Measurements from ENCODE around the gene KIAA0040.

KIAA0040 gene

GRCh38 chr1:175207971-175208370 is 15.4 kb upstream of the KIAA0040 start (continued):
- TF ChIP-seq ZNF76 (tag by site-specific recombination; IDR thresholded peaks at IDR 0.05; ENCODE audit: borderline replicate concordance, low read depth) = 0 out of 2 replicates have a peak, but pooled peaks have one; percentile 30
- peak; percentile 83 for TF ChIP-seq FEZF1 (tag by site-specific recombination; IDR thresholded peaks at IDR 0.05)
- no peak for TF ChIP-seq ZNF266 (tag by site-specific recombination; IDR thresholded peaks at IDR 0.05; ENCODE audit: low read depth)
- TF ChIP-seq ZBTB7A (tag by site-specific recombination; IDR thresholded peaks at IDR 0.05; ENCODE audit: low read depth) = 0 out of 2 replicates have a peak, but pooled peaks have one; percentile 37
- 0 out of 2 replicates have a peak, but pooled peaks have one; percentile 26 for TF ChIP-seq ZEB2 (tag by site-specific recombination; IDR thresholded peaks at IDR 0.05)
- peak; percentile 90 for TF ChIP-seq OSR2 (tag by site-specific recombination; IDR thresholded peaks at IDR 0.05)
- TF ChIP-seq, protein P1, sequence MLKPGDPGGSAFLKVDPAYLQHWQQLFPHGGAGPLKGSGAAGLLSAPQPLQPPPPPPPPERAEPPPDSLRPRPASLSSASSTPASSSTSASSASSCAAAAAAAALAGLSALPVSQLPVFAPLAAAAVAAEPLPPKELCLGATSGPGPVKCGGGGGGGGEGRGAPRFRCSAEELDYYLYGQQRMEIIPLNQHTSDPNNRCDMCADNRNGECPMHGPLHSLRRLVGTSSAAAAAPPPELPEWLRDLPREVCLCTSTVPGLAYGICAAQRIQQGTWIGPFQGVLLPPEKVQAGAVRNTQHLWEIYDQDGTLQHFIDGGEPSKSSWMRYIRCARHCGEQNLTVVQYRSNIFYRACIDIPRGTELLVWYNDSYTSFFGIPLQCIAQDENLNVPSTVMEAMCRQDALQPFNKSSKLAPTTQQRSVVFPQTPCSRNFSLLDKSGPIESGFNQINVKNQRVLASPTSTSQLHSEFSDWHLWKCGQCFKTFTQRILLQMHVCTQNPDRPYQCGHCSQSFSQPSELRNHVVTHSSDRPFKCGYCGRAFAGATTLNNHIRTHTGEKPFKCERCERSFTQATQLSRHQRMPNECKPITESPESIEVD (tag by site-specific recombination; IDR thresholded peaks at IDR 0.05) = peak; percentile 67
- TF ChIP-seq, protein P2, sequence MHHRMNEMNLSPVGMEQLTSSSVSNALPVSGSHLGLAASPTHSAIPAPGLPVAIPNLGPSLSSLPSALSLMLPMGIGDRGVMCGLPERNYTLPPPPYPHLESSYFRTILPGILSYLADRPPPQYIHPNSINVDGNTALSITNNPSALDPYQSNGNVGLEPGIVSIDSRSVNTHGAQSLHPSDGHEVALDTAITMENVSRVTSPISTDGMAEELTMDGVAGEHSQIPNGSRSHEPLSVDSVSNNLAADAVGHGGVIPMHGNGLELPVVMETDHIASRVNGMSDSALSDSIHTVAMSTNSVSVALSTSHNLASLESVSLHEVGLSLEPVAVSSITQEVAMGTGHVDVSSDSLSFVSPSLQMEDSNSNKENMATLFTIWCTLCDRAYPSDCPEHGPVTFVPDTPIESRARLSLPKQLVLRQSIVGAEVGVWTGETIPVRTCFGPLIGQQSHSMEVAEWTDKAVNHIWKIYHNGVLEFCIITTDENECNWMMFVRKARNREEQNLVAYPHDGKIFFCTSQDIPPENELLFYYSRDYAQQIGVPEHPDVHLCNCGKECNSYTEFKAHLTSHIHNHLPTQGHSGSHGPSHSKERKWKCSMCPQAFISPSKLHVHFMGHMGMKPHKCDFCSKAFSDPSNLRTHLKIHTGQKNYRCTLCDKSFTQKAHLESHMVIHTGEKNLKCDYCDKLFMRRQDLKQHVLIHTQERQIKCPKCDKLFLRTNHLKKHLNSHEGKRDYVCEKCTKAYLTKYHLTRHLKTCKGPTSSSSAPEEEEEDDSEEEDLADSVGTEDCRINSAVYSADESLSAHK (tag by site-specific recombination; IDR thresholded peaks at IDR 0.05) = peak; percentile 38; the same call in 1 of the 2 replicates
- TF ChIP-seq IKZF3 (tag by site-specific recombination; IDR thresholded peaks at IDR 0.05) = 0 out of 2 replicates have a peak, but pooled peaks have one; percentile 15
- no peak for TF ChIP-seq MEIS1 (CRISPR knock-in tag; IDR thresholded peaks at IDR 0.05; ENCODE audit: borderline replicate concordance)
- 0 out of 2 replicates have a peak, but pooled peaks have one; percentile 19 for TF ChIP-seq YY1 (tag by site-specific recombination; IDR thresholded peaks at IDR 0.05)
- TF ChIP-seq WT1 (tag by site-specific recombination; IDR thresholded peaks at IDR 0.05) = peak; percentile 66; the same call in 1 of the 2 replicates
- no peak for TF ChIP-seq ZNF302 (tag by site-specific recombination; IDR thresholded peaks at IDR 0.05; ENCODE audit: low read depth)
- TF ChIP-seq SCRT1 (tag by site-specific recombination; IDR thresholded peaks at IDR 0.05; ENCODE audit: borderline replicate concordance) = no peak
- TF ChIP-seq ZFHX2 (tag by site-specific recombination; conservative IDR thresholded peaks at IDR 0.05) = 0 out of 2 replicates have a peak, but pooled peaks have one; percentile 7
- TF ChIP-seq GLI2 (tag by site-specific recombination; IDR thresholded peaks at IDR 0.05; ENCODE audit: borderline replicate concordance, low read depth) = peak; percentile 16; the same call in 1 of the 2 replicates
- peak; percentile 41; the same call in 1 of the 2 replicates for TF ChIP-seq ZNF366 (tag by site-specific recombination; conservative IDR thresholded peaks at IDR 0.05)

DNA sequence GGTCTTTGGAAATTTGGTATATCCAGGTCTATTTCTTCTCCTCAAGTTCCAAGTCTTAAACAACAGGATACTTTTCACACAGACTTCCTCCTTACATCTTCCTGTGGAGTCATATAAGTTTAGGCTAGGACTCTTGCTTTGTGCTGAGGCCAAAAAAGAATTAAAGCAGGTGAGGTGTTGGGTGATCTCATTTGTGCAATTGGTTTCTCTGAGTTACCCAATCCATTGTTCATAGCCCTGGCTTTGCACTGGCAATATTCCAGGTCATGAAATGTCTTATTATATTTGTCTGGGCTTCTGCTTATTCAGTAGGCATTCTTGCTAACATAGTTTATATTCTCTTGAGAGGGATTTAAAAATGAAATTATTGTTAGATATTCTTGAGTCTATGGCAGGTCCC is 14.1 kb upstream of the KIAA0040 start:
- ChIA-PET POLR2A (no interaction called here), CTCF (interaction anchor here (1.1 kb wide), 1 partner anchor 82 kb away, joined by 3 read pairs; no protein-coding TSS in a partner anchor)
- TF ChIP-seq, protein P3, sequence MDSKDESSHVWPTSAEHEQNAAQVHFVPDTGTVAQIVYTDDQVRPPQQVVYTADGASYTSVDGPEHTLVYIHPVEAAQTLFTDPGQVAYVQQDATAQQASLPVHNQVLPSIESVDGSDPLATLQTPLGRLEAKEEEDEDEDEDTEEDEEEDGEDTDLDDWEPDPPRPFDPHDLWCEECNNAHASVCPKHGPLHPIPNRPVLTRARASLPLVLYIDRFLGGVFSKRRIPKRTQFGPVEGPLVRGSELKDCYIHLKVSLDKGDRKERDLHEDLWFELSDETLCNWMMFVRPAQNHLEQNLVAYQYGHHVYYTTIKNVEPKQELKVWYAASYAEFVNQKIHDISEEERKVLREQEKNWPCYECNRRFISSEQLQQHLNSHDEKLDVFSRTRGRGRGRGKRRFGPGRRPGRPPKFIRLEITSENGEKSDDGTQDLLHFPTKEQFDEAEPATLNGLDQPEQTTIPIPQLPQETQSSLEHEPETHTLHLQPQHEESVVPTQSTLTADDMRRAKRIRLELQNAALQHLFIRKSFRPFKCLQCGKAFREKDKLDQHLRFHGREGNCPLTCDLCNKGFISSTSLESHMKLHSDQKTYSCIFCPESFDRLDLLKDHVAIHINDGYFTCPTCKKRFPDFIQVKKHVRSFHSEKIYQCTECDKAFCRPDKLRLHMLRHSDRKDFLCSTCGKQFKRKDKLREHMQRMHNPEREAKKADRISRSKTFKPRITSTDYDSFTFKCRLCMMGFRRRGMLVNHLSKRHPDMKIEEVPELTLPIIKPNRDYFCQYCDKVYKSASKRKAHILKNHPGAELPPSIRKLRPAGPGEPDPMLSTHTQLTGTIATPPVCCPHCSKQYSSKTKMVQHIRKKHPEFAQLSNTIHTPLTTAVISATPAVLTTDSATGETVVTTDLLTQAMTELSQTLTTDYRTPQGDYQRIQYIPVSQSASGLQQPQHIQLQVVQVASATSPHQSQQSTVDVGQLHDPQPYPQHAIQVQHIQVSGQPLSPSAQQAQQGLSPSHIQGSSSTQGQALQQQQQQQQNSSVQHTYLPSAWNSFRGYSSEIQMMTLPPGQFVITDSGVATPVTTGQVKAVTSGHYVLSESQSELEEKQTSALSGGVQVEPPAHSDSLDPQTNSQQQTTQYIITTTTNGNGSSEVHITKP (tag by site-specific recombination; IDR thresholded peaks at IDR 0.05) = 0 out of 2 replicates have a peak, but pooled peaks have one; percentile 10
- TF ChIP-seq ZNF658 (tag by site-specific recombination; IDR thresholded peaks at IDR 0.05) (no peak), ZNF510 (tag by site-specific recombination; IDR thresholded peaks at IDR 0.05; ENCODE audit: insufficient replicate concordance) (no peak)
- peaks cover 3% of the 10 kb centered on the region; the same call in 1 of the 2 replicates for H3K4me1 ChIP-seq (ENCODE audit: control insufficient read depth, insufficient read depth, low read length)
- no peak overlapping the region for H3K27ac ChIP-seq (ENCODE audit: extremely low read depth, low read depth, low read length)
- no peak overlapping the region for H3K4me3 ChIP-seq (ENCODE audit: low read depth, low read length)
- H3K9me3 ChIP-seq (ENCODE audit: control insufficient read depth, insufficient read depth, low read depth, low read length) = no peaks in the 10 kb centered on the region
- no peaks in the 10 kb centered on the region for H3K36me3 ChIP-seq (ENCODE audit: control insufficient read depth in 2 of 2, insufficient read depth in 1 of 2, low read length in 2 of 2)
